ENCODE data around the gene TSPYL2.

GRCh38 chrX:53075011-53075410 lies 7.2 kb upstream of the TSPYL2 start:
- no peak for TF ChIP-seq CTCF (IDR thresholded peaks at IDR 0.05)
- no peak for TF ChIP-seq POLR2A (IDR thresholded peaks at IDR 0.05)

Measured in prostate gland (tissue), 2 donors.